GM12891 (cell line): ENCODE measurements around the gene NUTM1.

Experiments
- POLR2A ChIP-seq: IDR thresholded peaks from 2 replicates; pipeline ENCODE4 v1.6.1; 2011; ENCODE audit warnings: low read depth, low read length, control low read depth
- POLR2AphosphoS5 ChIP-seq: IDR thresholded peaks from 2 replicates; pipeline ENCODE4 v1.6.1; 2011; ENCODE audit warnings: low read depth, low read length, control low read depth

DNA sequence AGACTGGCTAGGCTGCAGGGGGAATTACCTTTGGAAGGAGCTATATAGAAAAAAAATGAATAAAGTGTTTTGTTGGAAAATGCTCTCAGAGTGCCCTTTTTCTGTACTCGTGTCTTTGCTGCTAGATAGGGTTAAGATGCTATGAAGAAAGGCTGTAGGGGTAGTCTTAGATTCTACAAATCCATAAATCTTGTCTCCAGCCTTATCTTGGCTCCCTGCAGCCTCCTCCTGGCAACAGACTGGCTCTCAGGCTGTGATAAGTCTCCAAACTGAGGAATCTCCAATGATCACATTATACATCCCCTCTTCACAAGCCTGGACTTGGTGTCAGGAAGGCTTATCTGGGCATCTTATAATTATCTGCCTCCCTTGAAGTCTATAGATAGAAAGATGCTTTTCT, 14.5 kb downstream of the NUTM1 start:
- TF ChIP-seq POLR2AphosphoS5 (no peak), POLR2A (no peak)
